ENCODE results near the gene GRPEL2.

- TF ChIP-seq POLR2AphosphoS5 (IDR thresholded peaks at IDR 0.05; ENCODE audit: insufficient read depth, low read depth, low read length): no peak
- no peak for TF ChIP-seq CTCF (IDR thresholded peaks at IDR 0.05; ENCODE audit: extremely low read depth in 1 of 2, insufficient read depth in 1 of 2, low read depth in 1 of 2, low read length in 2 of 2)
- no peak for TF ChIP-seq POLR2A (IDR thresholded peaks at IDR 0.05; ENCODE audit: low read depth, low read length)
- no peak for TF ChIP-seq EZH2 (IDR thresholded peaks at IDR 0.05; ENCODE audit: borderline replicate concordance, low read depth, low read length, severe bottlenecking)
- TF ChIP-seq JUN (IDR thresholded peaks at IDR 0.05; ENCODE audit: borderline replicate concordance, insufficient read depth, insufficient read length, low read depth): no peak
Measured at GRCh38 chr5:149376104-149376503, 30.8 kb downstream of the GRPEL2 start.
